Sigmoid colon (tissue), 4 donors: ENCODE results near the gene OR2A14.

ENCODE experiments used
- EP300 ChIP-seq, 4 donors: sonication (generic); formaldehyde crosslinking; IDR thresholded peaks; one replicate each; pipeline ENCODE4 v1.6.1; 2017; ENCODE audit warnings: antibody characterized with exemption in 4 of 4
- POLR2A ChIP-seq, 2 donors: fragments of 450-650 bp; IDR thresholded peaks; one replicate each; pipeline ENCODE4 v1.6.1; 2016; ENCODE audit warnings: antibody characterized with exemption in 2 of 2, mild to moderate bottlenecking in 2 of 2, moderate library complexity in 2 of 2
- POLR2AphosphoS5 ChIP-seq, 4 donors: sonication (generic); formaldehyde crosslinking; IDR thresholded peaks; one replicate each; pipeline ENCODE4 v1.6.1; 2017; ENCODE audit warnings: antibody characterized with exemption in 4 of 4
- TF ChIP-seq, protein P1 (sequence below), 4 experiments: fragments of 450-650 bp in 3 of 4; fragments of 200-600 bp in 1 of 4; IDR thresholded peaks; one replicate each; pipeline ENCODE4 v1.5.1; 2016 to 2019; ENCODE audit warnings: antibody characterized with exemption in 4 of 4, mild to moderate bottlenecking in 3 of 4, moderate library complexity in 2 of 4

- TF ChIP-seq, protein P1, sequence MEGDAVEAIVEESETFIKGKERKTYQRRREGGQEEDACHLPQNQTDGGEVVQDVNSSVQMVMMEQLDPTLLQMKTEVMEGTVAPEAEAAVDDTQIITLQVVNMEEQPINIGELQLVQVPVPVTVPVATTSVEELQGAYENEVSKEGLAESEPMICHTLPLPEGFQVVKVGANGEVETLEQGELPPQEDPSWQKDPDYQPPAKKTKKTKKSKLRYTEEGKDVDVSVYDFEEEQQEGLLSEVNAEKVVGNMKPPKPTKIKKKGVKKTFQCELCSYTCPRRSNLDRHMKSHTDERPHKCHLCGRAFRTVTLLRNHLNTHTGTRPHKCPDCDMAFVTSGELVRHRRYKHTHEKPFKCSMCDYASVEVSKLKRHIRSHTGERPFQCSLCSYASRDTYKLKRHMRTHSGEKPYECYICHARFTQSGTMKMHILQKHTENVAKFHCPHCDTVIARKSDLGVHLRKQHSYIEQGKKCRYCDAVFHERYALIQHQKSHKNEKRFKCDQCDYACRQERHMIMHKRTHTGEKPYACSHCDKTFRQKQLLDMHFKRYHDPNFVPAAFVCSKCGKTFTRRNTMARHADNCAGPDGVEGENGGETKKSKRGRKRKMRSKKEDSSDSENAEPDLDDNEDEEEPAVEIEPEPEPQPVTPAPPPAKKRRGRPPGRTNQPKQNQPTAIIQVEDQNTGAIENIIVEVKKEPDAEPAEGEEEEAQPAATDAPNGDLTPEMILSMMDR (IDR thresholded peaks at IDR 0.05): no peak
- no peak for TF ChIP-seq POLR2AphosphoS5 (IDR thresholded peaks at IDR 0.05)
- no peak for TF ChIP-seq POLR2A (IDR thresholded peaks at IDR 0.05)
- no peak for TF ChIP-seq EP300 (IDR thresholded peaks at IDR 0.05)
Measured at GRCh38 chr7:144142187-144142586, 19.2 kb downstream of the OR2A14 start.
